GM19372 (cell line): Measurements from ENCODE around the gene PGF.

Experiments
- ATAC-seq: cut with Tn5 transposase; IDR thresholded peaks from one replicate; pipeline ENCODE4 v1.9.1; 2021; ENCODE audit warnings: mild to moderate bottlenecking, low read depth, moderate library complexity; ENCODE audit not compliant: unreplicated experiment

Gene PGF

GRCh38 chr14:74905595-74906142 lies 49.7 kb downstream of the PGF start:
- ATAC-seq = no peak

GRCh38 chr14:74904635-74905503 lies 50.5 kb downstream of the PGF start:
- no peak for ATAC-seq

DNA sequence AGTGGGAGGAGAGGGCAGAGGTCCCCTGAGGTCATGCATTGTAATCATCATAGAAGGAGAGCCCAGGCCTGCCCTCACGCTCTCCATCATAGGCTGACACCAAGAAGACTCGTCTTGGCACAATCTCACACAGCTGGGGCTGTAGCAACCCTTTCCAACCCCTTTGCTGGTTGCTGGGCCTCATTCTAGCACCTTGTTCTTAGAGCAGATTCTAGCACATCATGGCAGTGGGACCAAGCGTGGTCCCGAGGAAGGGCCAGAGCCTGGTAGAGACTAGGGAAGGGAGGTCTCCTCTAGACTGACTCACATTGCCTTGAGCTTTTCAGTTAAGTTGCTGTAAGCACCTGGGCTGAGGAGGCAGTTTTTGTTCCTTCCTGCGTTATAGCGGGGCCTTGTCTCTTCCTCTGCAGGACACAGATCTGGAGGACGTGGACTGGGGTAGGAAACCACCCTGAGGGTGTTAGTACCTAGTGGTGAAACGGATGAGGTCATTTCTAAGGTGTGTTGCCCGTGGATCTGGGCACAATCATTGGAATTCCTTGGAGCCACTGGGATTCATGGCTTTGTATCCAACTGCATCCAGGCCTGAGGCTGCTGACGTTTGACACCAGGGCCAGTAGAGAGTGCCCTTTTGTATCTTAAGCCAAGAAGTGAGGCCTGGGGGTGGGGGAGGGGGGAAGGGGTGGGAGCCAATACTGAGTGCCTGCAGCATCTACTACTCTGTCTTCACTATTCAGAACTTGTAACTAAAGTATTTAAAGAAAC lies 52.3 kb downstream of the PGF start:
- ATAC-seq = no peak

- no peak for ATAC-seq
Measured at GRCh38 chr14:74898694-74899093, 56.7 kb downstream of the PGF start.

GRCh38 chr14:74898083-74898482 lies 57.3 kb downstream of the PGF start:
- ATAC-seq = no peak

DNA sequence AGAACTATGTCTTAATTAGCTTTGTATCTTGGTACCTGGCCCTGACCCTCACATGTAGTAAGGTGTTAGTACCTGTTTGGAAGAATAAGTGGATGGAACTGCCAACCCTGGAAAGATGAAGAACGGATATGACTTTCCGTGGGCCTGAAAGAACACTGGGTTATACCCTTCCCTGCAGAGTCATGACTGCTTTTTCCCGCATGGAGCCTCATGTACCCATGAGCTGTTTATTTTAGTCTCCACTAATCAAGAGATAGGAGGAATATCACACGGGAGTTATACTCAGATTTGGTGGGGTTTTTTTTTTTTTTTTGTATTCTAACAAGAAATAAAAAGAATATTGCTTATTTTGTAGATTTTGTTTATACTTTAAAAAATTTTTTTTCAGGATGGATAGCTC lies 57.8 kb downstream of the PGF start:
- no peak for ATAC-seq

DNA sequence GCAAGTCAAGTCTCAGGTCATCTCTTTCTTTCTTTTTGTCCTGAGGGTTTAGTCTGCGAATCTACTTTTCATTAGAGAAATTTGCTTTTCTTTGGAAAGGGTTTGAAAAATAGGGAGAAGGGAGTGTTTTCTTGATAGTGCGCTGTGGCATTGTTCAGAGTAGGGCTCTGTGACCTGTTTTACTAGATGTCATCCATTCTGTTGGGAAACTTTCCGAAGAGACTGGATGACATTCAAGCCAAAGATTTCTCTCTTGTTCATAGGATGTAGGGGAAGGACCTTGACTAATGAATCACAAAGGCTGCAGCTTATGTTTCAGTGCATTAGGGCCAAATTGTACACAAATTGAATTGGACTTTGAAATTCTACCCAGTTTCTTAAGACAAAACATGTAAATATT lies 59.0 kb downstream of the PGF start:
- no peak for ATAC-seq

- ATAC-seq = no peak
Measured at GRCh38 chr14:74893614-74894091, 61.7 kb downstream of the PGF start.

- no peak for ATAC-seq
Measured at GRCh38 chr14:74892745-74893144, 62.7 kb downstream of the PGF start.

- no peak for ATAC-seq
Measured at GRCh38 chr14:74891870-74892269, 63.5 kb downstream of the PGF start.
